Measurements from ENCODE around the gene RUNDC1. TPM values are rescaled to one million over a fixed set of nuclear protein-coding genes. Genes with fewer than 3 reads are reported as not detected.

RUNDC1 gene
- total and polyA plus RNA-seq, 2 of the 8 experiments (the other 6 are each of a cell fraction or from before 2014, with no cell fraction given) = 7.9 to 11.9 TPM

DNA sequence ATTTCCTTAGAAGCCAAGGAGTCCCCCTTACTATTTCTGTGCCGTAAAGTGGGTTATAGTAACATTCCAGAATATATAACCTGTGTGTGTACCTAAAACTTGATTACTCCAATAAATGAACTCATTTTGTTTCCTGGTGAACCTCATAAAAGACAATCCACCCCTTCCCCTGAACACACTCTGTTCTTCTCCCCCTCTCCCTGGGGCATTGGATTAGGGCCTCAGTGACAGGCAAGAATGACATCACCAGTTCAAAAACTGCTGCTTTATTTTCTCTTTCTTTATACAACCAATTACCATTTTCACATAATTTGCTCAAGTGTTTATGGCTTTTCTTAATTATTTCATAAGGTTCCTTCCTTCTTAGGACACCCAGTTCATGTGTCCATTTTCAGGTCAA lies 33.6 kb upstream of the RUNDC1 start (continued):
- TF ChIP-seq, protein P1, sequence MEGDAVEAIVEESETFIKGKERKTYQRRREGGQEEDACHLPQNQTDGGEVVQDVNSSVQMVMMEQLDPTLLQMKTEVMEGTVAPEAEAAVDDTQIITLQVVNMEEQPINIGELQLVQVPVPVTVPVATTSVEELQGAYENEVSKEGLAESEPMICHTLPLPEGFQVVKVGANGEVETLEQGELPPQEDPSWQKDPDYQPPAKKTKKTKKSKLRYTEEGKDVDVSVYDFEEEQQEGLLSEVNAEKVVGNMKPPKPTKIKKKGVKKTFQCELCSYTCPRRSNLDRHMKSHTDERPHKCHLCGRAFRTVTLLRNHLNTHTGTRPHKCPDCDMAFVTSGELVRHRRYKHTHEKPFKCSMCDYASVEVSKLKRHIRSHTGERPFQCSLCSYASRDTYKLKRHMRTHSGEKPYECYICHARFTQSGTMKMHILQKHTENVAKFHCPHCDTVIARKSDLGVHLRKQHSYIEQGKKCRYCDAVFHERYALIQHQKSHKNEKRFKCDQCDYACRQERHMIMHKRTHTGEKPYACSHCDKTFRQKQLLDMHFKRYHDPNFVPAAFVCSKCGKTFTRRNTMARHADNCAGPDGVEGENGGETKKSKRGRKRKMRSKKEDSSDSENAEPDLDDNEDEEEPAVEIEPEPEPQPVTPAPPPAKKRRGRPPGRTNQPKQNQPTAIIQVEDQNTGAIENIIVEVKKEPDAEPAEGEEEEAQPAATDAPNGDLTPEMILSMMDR (IDR thresholded peaks at IDR 0.05; ENCODE audit: control extremely low read depth in 1 of 3, insufficient read depth in 1 of 3, low read depth in 1 of 3, low read length in 3 of 3) = no peak
- no peak for TF ChIP-seq SAP30 (IDR thresholded peaks at IDR 0.05; ENCODE audit: insufficient read depth, insufficient replicate concordance, low read length)
- TF ChIP-seq SRF (IDR thresholded peaks at IDR 0.05; ENCODE audit: low read depth, low read length) = no peak
- no peak for TF ChIP-seq RAD21 (IDR thresholded peaks at IDR 0.05 in 1 of 2, conservative IDR thresholded peaks at IDR 0.05 in 1 of 2; ENCODE audit: low read depth in 2 of 2, low read length in 2 of 2)
- TF ChIP-seq HDAC2 (IDR thresholded peaks at IDR 0.05; ENCODE audit: borderline replicate concordance in 1 of 2, low read depth in 2 of 2, low read length in 2 of 2) = no peak
